ENCODE data around the gene WDR5.

DNA sequence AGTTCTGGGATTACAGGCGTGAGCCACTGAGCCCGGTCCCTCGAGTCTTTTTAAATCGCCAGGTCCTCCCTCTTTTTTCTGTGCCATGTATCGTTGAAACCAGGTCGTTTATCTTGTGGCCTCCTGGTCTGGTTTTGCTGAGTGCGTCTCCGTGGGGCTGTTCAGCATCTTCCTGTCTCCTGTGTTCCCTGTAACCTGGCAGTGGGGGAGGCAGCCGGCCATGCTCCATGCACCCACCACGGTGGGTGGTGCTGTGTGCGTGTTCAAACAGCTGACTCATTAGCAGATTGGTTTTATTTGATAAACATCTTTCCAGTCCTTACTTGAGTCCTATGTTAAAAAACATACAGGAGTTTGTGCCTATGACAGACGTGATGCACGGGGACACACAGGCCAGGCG lies 25.8 kb downstream of the WDR5 start:
- no peak for TF ChIP-seq DNMT1 (CRISPR knock-in tag; IDR thresholded peaks at IDR 0.05)
- TF ChIP-seq TCF7L2 (IDR thresholded peaks at IDR 0.05; ENCODE audit: low read depth, low read length) = no peak
- no peak for TF ChIP-seq JARID2 (CRISPR knock-in tag; IDR thresholded peaks at IDR 0.05; ENCODE audit: insufficient replicate concordance)
- TF ChIP-seq JUNB (CRISPR knock-in tag; IDR thresholded peaks at IDR 0.05; ENCODE audit: borderline replicate concordance) = no peak
- TF ChIP-seq, protein P1, sequence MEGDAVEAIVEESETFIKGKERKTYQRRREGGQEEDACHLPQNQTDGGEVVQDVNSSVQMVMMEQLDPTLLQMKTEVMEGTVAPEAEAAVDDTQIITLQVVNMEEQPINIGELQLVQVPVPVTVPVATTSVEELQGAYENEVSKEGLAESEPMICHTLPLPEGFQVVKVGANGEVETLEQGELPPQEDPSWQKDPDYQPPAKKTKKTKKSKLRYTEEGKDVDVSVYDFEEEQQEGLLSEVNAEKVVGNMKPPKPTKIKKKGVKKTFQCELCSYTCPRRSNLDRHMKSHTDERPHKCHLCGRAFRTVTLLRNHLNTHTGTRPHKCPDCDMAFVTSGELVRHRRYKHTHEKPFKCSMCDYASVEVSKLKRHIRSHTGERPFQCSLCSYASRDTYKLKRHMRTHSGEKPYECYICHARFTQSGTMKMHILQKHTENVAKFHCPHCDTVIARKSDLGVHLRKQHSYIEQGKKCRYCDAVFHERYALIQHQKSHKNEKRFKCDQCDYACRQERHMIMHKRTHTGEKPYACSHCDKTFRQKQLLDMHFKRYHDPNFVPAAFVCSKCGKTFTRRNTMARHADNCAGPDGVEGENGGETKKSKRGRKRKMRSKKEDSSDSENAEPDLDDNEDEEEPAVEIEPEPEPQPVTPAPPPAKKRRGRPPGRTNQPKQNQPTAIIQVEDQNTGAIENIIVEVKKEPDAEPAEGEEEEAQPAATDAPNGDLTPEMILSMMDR (CRISPR knock-in tag; IDR thresholded peaks at IDR 0.05) = no peak
- no peak for TF ChIP-seq MBD4 (IDR thresholded peaks at IDR 0.05; ENCODE audit: borderline replicate concordance, low read length)
